GM12878 (cell line): Measurements from ENCODE around the gene THBS3. TPM values are rescaled to one million over a fixed set of nuclear protein-coding genes. Genes with fewer than 3 reads are reported as not detected.

Experiments used
- ATF2 ChIP-seq: IDR thresholded peaks from 2 replicates; pipeline ENCODE4 v1.6.1; 2012; ENCODE audit warnings: low read length, inconsistent platforms
- CBX3 ChIP-seq: fragments of 200-600 bp; sonication (generic); IDR thresholded peaks from 2 replicates; pipeline ENCODE4 v1.6.1; 2016; ENCODE audit warnings: low read depth, borderline replicate concordance
- CREB1 ChIP-seq: IDR thresholded peaks from 2 replicates; pipeline ENCODE4 v1.6.1; 2012; ENCODE audit warnings: low read depth, mild to moderate bottlenecking, inconsistent platforms
- DPF2 ChIP-seq: fragments of 450-650 bp; IDR thresholded peaks from 2 replicates; pipeline ENCODE4 v1.6.1; 2017; ENCODE audit warnings: mild to moderate bottlenecking
- EP300 ChIP-seq, 2 experiments: fragments of 150-350 bp in 1 of 2; IDR thresholded peaks; 2 replicates each; pipeline ENCODE4 v1.6.1; 2011 to 2012; ENCODE audit warnings: low read depth in 2 of 2, low read length in 2 of 2, borderline replicate concordance in 1 of 2, improper control_type of control experiment in 1 of 2, inconsistent platforms in 1 of 2; ENCODE audit not compliant: control insufficient read depth in 1 of 2
- ETV6 ChIP-seq, 2 experiments: fragments of 450-650 bp in 1 of 2; IDR thresholded peaks in 1 of 2; conservative IDR thresholded peaks in 1 of 2; 2 replicates each; pipeline ENCODE4 v1.6.1; 2014; ENCODE audit warnings: antibody characterized with exemption in 1 of 2, borderline replicate concordance in 1 of 2, low read depth in 1 of 2, mild to moderate bottlenecking in 1 of 2, moderate library complexity in 1 of 2
- GABPA ChIP-seq: IDR thresholded peaks from 2 replicates; pipeline ENCODE4 v1.6.1; 2014; ENCODE audit warnings: antibody characterized with exemption, low read depth, mild to moderate bottlenecking, inconsistent platforms
- HDAC6 ChIP-seq: fragments of 200-600 bp; sonication (generic); IDR thresholded peaks from one replicate; pipeline ENCODE4 v1.8.0; 2017; ENCODE audit warnings: antibody characterized with exemption; ENCODE audit not compliant: unreplicated experiment
- KLF5 ChIP-seq: fragments of 450-650 bp; IDR thresholded peaks from 2 replicates; pipeline ENCODE4 v1.6.1; 2014; ENCODE audit warnings: mild to moderate bottlenecking; ENCODE audit not compliant: partially characterized antibody
- MYB ChIP-seq: fragments of 150-350 bp; IDR thresholded peaks from 2 replicates; pipeline ENCODE4 v1.6.1; 2014; ENCODE audit warnings: mild to moderate bottlenecking, low read depth, low read length, borderline replicate concordance
- NR2C1 ChIP-seq: fragments of 450-650 bp; IDR thresholded peaks from 2 replicates; pipeline ENCODE4 v1.6.1; 2017; ENCODE audit warnings: antibody characterized with exemption, mild to moderate bottlenecking, moderate library complexity
- POLR2A ChIP-seq: IDR thresholded peaks from 2 replicates; pipeline ENCODE4 v1.6.1; 2011; ENCODE audit warnings: low read depth, mild to moderate bottlenecking, low read length
- POLR2AphosphoS5 ChIP-seq: IDR thresholded peaks from 2 replicates; pipeline ENCODE4 v1.6.1; 2011; ENCODE audit warnings: mild to moderate bottlenecking, low read length, inconsistent platforms
- RAD21 ChIP-seq: IDR thresholded peaks from 2 replicates; pipeline ENCODE4 v1.6.1; 2011; ENCODE audit warnings: mild to moderate bottlenecking, low read depth, low read length, moderate library complexity; ENCODE audit not compliant: insufficient read depth
- RFX5 ChIP-seq: IDR thresholded peaks from 2 replicates; pipeline ENCODE4 v1.6.1; 2011; ENCODE audit warnings: low read depth, low read length, improper control_type of control experiment
- SMAD1 ChIP-seq: fragments of 450-650 bp; IDR thresholded peaks from 2 replicates; pipeline ENCODE4 v1.6.1; 2018; ENCODE audit warnings: mild to moderate bottlenecking, low read depth; ENCODE audit not compliant: partially characterized antibody
- SMARCA5 ChIP-seq: fragments of 450-650 bp; IDR thresholded peaks from 2 replicates; pipeline ENCODE4 v1.6.1; 2017; ENCODE audit warnings: mild to moderate bottlenecking
- SRF ChIP-seq, 2 experiments: IDR thresholded peaks; 2 replicates each; pipeline ENCODE4 v1.6.1; 2011; ENCODE audit warnings: low read depth in 2 of 2, low read length in 2 of 2, mild to moderate bottlenecking in 1 of 2, moderate library complexity in 1 of 2
- TBL1XR1 ChIP-seq: IDR thresholded peaks from 2 replicates; pipeline ENCODE4 v1.6.1; 2012; ENCODE audit warnings: low read depth, low read length, improper control_type of control experiment
- USF1 ChIP-seq: IDR thresholded peaks from 2 replicates; pipeline ENCODE4 v1.6.1; 2011; ENCODE audit warnings: borderline replicate concordance, low read depth, mild to moderate bottlenecking, moderate library complexity, mixed read lengths, low read length; ENCODE audit not compliant: insufficient read depth; ENCODE audit errors: extremely low read length
- WRNIP1 ChIP-seq: IDR thresholded peaks from 2 replicates; pipeline ENCODE4 v1.6.1; 2011; ENCODE audit warnings: low read depth, low read length, improper control_type of control experiment, borderline replicate concordance
- ZBTB11 ChIP-seq: fragments of 450-650 bp; formaldehyde crosslinking; IDR thresholded peaks from 2 replicates; pipeline ENCODE4 v1.5.0; 2022; ENCODE audit warnings: mild to moderate bottlenecking, missing genetic modification characterization
- ZNF217 ChIP-seq: fragments of 450-650 bp; IDR thresholded peaks from 2 replicates; pipeline ENCODE4 v1.6.1; 2017; ENCODE audit warnings: antibody characterized with exemption, mild to moderate bottlenecking
- polyA plus RNA-seq, 11 experiments: library from polyadenylated mRNA; depleted of rRNA in 4 of 11; unstranded in 6 of 11; stranded (reverse) in 5 of 11; fragments of >200 nt; fragmentation: Nextera tagmentation in 4 of 11; fragmentation: Illumina TruSeq in 1 of 11; extraction: Ambion mirVana in 4 of 11; extraction: Trizol in 1 of 11; gene quantifications; 1 replicate in 1 of 11; 2 replicates in 10 of 11; pipeline versions ENCODE4 v1.2.1 to v1.2.3, GENCODE V29; 2011 to 2016; ENCODE audit warnings: inconsistent platforms in 2 of 11, missing spikeins in 2 of 11, low read depth in 1 of 11
- total RNA-seq, 4 experiments: library from RNA; depleted of rRNA in 3 of 4; stranded (reverse); fragments of >200 nt in 3 of 4; fragmentation: Illumina TruSeq in 1 of 4; extraction: Trizol in 1 of 4; gene quantifications; 2 replicates each; pipeline versions ENCODE4 v1.2.1 to v1.2.3, GENCODE V29; 2013 to 2021

Gene THBS3
- total and polyA plus RNA-seq, 10 of the 15 experiments (the other 5 are each of a cell fraction or from before 2014, with no cell fraction given): 0.66 to 3.6 (median 2.0) TPM

GRCh38 chr1:155244368-155245162 is 36.9 kb upstream of the THBS3 start (continued):
- TF ChIP-seq WRNIP1: no peak
- peak in 1 of 2 experiments; percentile 81; a peak in 2 of 4 replicates for TF ChIP-seq SRF (IDR thresholded peaks at IDR 0.05; ENCODE audit: low read depth in 2 of 2, low read length in 2 of 2)
- peak; percentile 97 for TF ChIP-seq POLR2AphosphoS5
- peak; percentile 57 for TF ChIP-seq KLF5
- peak; percentile 52; the same call in 1 of the 2 replicates for TF ChIP-seq ZNF217
- TF ChIP-seq TBL1XR1: peak; percentile 90
- TF ChIP-seq ETV6 (conservative IDR thresholded peaks at IDR 0.05 in 1 of 2, IDR thresholded peaks at IDR 0.05 in 1 of 2; ENCODE audit: borderline replicate concordance in 1 of 2, low read depth in 1 of 2): peak in 1 of 2 experiments; percentile 83; a peak in 2 of 4 replicates
- TF ChIP-seq RFX5: peak; percentile 62; the same call in 1 of the 2 replicates
- TF ChIP-seq MYB: peak; percentile 77; the same call in 1 of the 2 replicates
- TF ChIP-seq USF1: no peak
- TF ChIP-seq CREB1: peak; percentile 94
- peak; percentile 92 for TF ChIP-seq SMARCA5
- peak; percentile 56 for TF ChIP-seq SMAD1
- peak; percentile 96 for TF ChIP-seq DPF2
- TF ChIP-seq POLR2A: peak; percentile 96
- TF ChIP-seq NR2C1: peak; percentile 60; the same call in 1 of the 2 replicates
- TF ChIP-seq HDAC6: peak; percentile 51
- no peak; the same call in 1 of the 2 replicates for TF ChIP-seq GABPA
- peak; percentile 40 to 48; a peak in 2 of 4 replicates for TF ChIP-seq EP300 (IDR thresholded peaks at IDR 0.05; ENCODE audit: borderline replicate concordance in 1 of 2, control insufficient read depth in 1 of 2, low read depth in 2 of 2, low read length in 2 of 2)
- TF ChIP-seq ATF2: no peak; the same call in 1 of the 2 replicates
- no peak for TF ChIP-seq ZBTB11 (CRISPR knock-in tag)
- TF ChIP-seq RAD21: 0 out of 2 replicates have a peak, but pooled peaks have one; percentile 28
- TF ChIP-seq CBX3: no peak
